SK-N-MC (cell line): ENCODE data around the gene CHSY1.

Source experiments
- DNase-seq: peaks from one replicate; pipeline ENCODE4 v3.0.0-alpha.2; 2011; ENCODE audit warnings: low read depth, low spot score
- H3K27ac ChIP-seq: fragments of 200-600 bp; sonication (generic); 2 replicates; pipeline ENCODE4 v1.5.1; 2016; ENCODE audit warnings: mixed run types
- H3K36me3 ChIP-seq: fragments of 200-600 bp; sonication (generic); 2 replicates; pipeline ENCODE4 v1.6.1; 2017; ENCODE audit warnings: antibody characterized with exemption, low read length, mixed read lengths; ENCODE audit not compliant: insufficient read depth
- H3K4me3 ChIP-seq: fragments of 200-600 bp; sonication (generic); 2 replicates; pipeline ENCODE4 v1.5.1; 2016
- H3K9ac ChIP-seq: fragments of 200-600 bp; sonication (generic); 2 replicates; pipeline ENCODE4 v1.8.0; 2017; ENCODE audit warnings: mixed run types, mixed read lengths; ENCODE audit not compliant: insufficient read length
- H3K9me3 ChIP-seq: fragments of 200-600 bp; sonication (generic); 2 replicates; pipeline ENCODE4 v1.6.1; 2017; ENCODE audit warnings: low read depth, mild to moderate bottlenecking, antibody characterized with exemption, low read length, moderate library complexity, mixed read lengths
- EZH2 ChIP-seq: fragments of 200-600 bp; sonication (generic); IDR thresholded peaks from one replicate; pipeline ENCODE4 v1.6.1; 2017; ENCODE audit warnings: antibody characterized with exemption
- FOXP2 ChIP-seq: optimal IDR thresholded peaks from 2 replicates; pipeline ENCODE3; 2011; ENCODE audit warnings: mild to moderate bottlenecking, moderate library complexity; ENCODE audit not compliant: insufficient read depth; ENCODE audit errors: extremely low read length, control extremely low read depth
- POLR2AphosphoS5 ChIP-seq: IDR thresholded peaks from 2 replicates; pipeline ENCODE4 v1.6.1; 2012; ENCODE audit warnings: mild to moderate bottlenecking, low read depth, low read length, borderline replicate concordance

CHSY1 gene

GRCh38 chr15:101143321-101143720 is 108.5 kb downstream of the CHSY1 start:
- DNase-seq = no peak
- no peak overlapping the region for H3K9ac ChIP-seq
- TF ChIP-seq EZH2 (no peak), POLR2AphosphoS5 (no peak), FOXP2 (no peak)
- H3K4me3 ChIP-seq = no peak overlapping the region
- no peaks in the 10 kb centered on the region for H3K9me3 ChIP-seq
- H3K27ac ChIP-seq = no peak overlapping the region
- no peaks in the 10 kb centered on the region for H3K36me3 ChIP-seq

DNA sequence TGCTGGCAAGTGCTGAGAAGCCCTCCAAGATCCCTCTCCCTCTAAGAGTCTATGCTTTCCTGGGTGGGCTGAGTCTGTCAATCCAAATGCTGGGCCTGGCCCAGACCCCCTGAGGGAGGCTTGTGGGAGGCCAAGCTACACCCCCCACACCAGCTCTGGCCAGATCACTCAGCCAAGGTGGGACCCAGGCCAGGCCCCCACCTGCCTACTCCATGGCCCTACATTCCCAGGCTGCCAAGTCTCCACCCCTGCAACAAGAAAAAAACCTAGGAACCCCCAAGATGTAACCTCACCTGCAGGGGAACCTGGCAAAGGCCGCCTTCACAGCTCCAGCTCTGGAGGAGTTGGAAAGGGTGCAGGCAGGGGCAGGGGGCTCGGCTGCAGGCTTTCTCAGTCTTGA is 109.1 kb downstream of the CHSY1 start:
- Histone ChIP-seq H3K27ac (no peak overlapping the region), H3K9me3 (no peaks in the 10 kb centered on the region), H3K36me3 (no peaks in the 10 kb centered on the region), H3K4me3 (no peak overlapping the region), H3K9ac (no peak overlapping the region)
- DNase-seq = no peak
- TF ChIP-seq EZH2 (no peak), POLR2AphosphoS5 (no peak), FOXP2 (no peak)

- Histone ChIP-seq H3K9me3 (no peaks in the 10 kb centered on the region), H3K9ac (no peak overlapping the region), H3K27ac (no peak overlapping the region), H3K36me3 (no peaks in the 10 kb centered on the region), H3K4me3 (no peak overlapping the region)
- no peak for TF ChIP-seq EZH2
- no peak for TF ChIP-seq POLR2AphosphoS5
- TF ChIP-seq FOXP2 = no peak
- DNase-seq = no peak
These were observed 109.8 kb downstream of the CHSY1 start for GRCh38 chr15:101141926-101142527.

DNA sequence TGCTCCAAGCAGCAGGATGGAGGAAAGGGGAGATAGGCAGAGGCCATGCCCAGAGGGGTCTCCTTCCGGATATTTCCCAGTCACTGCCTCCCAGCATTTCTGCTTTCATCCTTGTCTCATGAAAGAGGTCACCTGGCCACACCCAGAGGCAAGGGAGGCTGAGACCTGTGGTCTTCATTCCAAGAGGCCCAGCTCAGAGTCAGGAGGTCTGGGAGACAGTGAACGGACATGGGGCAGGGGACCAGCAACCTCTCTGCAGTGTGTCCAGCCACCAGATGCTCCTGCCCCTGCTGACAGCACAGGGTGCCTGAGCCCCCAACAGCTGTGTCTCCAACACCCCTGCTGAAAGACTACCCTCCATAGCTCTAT is 111.2 kb downstream of the CHSY1 start:
- Histone ChIP-seq H3K9ac (no peak overlapping the region), H3K4me3 (no peak overlapping the region), H3K27ac (no peak overlapping the region), H3K9me3 (no peaks in the 10 kb centered on the region), H3K36me3 (no peaks in the 10 kb centered on the region)
- no peak for DNase-seq
- TF ChIP-seq FOXP2 (no peak), POLR2AphosphoS5 (no peak)

DNA sequence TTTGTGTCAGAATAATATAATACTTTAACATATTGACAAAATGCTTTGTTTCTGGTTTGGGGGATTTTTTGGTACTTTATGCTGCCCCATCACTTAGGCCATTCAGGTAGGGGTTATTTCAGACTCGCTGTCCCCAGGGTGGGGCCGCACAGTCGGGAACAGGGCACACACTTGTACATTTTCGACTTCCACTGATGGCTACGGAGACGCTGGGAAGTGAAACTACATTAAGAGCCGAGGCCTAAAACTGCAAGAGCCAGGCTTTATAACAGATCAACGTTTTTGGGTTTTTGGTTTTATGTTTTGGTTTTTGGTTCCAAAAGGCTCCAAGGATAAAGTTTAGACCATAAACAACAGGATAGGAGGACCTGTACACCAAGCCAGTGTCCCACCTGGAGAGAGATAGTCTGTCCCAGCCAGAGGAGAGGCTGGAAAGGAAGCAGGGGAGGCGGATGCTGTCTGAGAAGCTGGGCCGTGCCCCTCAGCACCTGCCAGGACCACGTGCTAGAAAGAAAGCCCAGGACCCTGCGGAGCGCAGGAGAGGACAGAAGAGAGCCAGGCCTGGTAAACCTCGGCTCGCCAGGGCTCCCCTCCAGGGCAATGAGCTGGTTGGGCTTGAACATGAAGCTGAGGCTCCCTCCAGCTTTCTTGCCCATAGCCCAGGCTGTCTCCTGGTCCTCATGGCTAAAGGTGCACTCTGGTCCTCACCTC is 111.7 kb downstream of the CHSY1 start:
- TF ChIP-seq FOXP2 (no peak), POLR2AphosphoS5 (no peak), EZH2 (no peak)
- no peaks in the 10 kb centered on the region for H3K9me3 ChIP-seq
- no peak overlapping the region for H3K27ac ChIP-seq
- no peak overlapping the region for H3K9ac ChIP-seq
- DNase-seq = no peak
- no peak overlapping the region for H3K4me3 ChIP-seq
- no peaks in the 10 kb centered on the region for H3K36me3 ChIP-seq

- H3K4me3 ChIP-seq = no peak overlapping the region
- H3K9ac ChIP-seq = no peak overlapping the region
- no peak for DNase-seq
- no peak for TF ChIP-seq EZH2
- no peak for TF ChIP-seq POLR2AphosphoS5
- TF ChIP-seq FOXP2 = no peak
- H3K9me3 ChIP-seq = no peaks in the 10 kb centered on the region
- H3K27ac ChIP-seq = no peak overlapping the region
- no peaks in the 10 kb centered on the region for H3K36me3 ChIP-seq
These were observed 112.7 kb downstream of the CHSY1 start for GRCh38 chr15:101138913-101139880.

DNA sequence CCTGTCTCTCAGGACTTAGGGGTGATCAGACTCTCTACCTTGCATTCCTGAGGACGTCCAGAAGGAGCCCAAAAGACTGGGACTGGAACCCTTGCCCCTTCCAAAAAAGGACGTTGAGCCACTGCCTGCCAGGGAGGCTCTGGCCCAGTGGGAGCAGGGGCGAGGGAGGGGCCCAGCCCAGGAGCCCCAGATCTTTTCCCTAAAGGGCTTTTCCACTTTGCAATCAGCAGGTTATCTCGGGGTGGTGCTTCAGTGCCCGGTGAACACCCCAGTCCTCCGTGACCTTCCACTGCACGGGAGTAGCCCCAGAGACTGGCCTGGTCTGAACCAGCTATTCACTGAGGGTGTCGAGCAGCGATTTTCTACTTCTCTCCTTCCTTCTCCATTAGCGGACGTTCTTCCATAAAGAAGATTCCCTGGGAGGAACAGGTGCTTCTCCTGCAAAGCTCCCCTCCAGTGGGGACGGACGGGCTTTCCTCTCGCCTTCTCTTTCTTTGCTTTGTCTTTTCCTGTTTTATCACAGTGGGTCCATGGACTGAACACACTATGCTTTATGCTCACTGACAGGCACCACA is 113.7 kb downstream of the CHSY1 start:
- Histone ChIP-seq H3K36me3 (no peaks in the 10 kb centered on the region), H3K27ac (no peak overlapping the region), H3K9ac (no peak overlapping the region), H3K9me3 (no peaks in the 10 kb centered on the region), H3K4me3 (no peak overlapping the region)
- no peak for DNase-seq
- TF ChIP-seq EZH2 (no peak), FOXP2 (no peak), POLR2AphosphoS5 (no peak)
